Neuronal stem cell (in vitro differentiated cells): ENCODE results near the gene PHACTR3.
A peak's percentile ranks its signal among the peaks of the same experiment; 100 is the strongest.

Experiments used
- DNase-seq: peaks from one replicate; pipeline ENCODE4 v3.0.0-alpha.2; 2013; ENCODE audit warnings: low spot score
- H2AFZ ChIP-seq: one replicate; pipeline ENCODE4 v1.6.1; 2013; ENCODE audit warnings: mild to moderate bottlenecking, low read length, inconsistent platforms
- H2AK5ac ChIP-seq: 2 replicates; pipeline ENCODE4 v1.6.1; 2013; ENCODE audit warnings: low read depth, mild to moderate bottlenecking, inconsistent platforms, low read length, moderate library complexity, mixed read lengths
- H2BK120ac ChIP-seq: 2 replicates; pipeline ENCODE4 v1.6.1; 2013; ENCODE audit warnings: low read depth, mild to moderate bottlenecking, inconsistent platforms, low read length, moderate library complexity, mixed read lengths
- H2BK12ac ChIP-seq: one replicate; pipeline ENCODE4 v1.6.1; 2013; ENCODE audit warnings: low read length, inconsistent platforms
- H2BK15ac ChIP-seq: 2 replicates; pipeline ENCODE4 v1.6.1; 2013; ENCODE audit warnings: mild to moderate bottlenecking, low read length, inconsistent platforms, mixed read lengths
- H2BK5ac ChIP-seq: one replicate; pipeline ENCODE4 v1.6.1; 2013; ENCODE audit warnings: inconsistent platforms, mild to moderate bottlenecking, low read length, moderate library complexity
- H3K14ac ChIP-seq: one replicate; pipeline ENCODE4 v1.6.1; 2013; ENCODE audit warnings: low read length, inconsistent platforms
- H3K18ac ChIP-seq: 2 replicates; pipeline ENCODE4 v1.6.1; 2013; ENCODE audit warnings: low read length, inconsistent platforms
- H3K23ac ChIP-seq: 2 replicates; pipeline ENCODE4 v1.6.1; 2013; ENCODE audit warnings: low read depth, mild to moderate bottlenecking, mixed read lengths, low read length, inconsistent platforms; ENCODE audit not compliant: poor library complexity
- H3K27ac ChIP-seq: replicated peaks from 3 replicates; pipeline ENCODE4 v1.5.1; 2013; ENCODE audit warnings: low read length, inconsistent platforms
- H3K27me3 ChIP-seq, 3 experiments: 2 replicates each; pipeline ENCODE4 v1.6.1; 2013; ENCODE audit warnings: low read length in 3 of 3, mild to moderate bottlenecking in 2 of 3, inconsistent platforms in 1 of 3, low read depth in 1 of 3, mixed read lengths in 1 of 3, moderate library complexity in 1 of 3; ENCODE audit not compliant: control insufficient read depth in 3 of 3, insufficient read depth in 3 of 3
- H3K36me3 ChIP-seq, 2 donors: replicated peaks in 1 of 2; 2 replicates each; pipeline ENCODE4 v1.6.1; 2013; ENCODE audit warnings: low read length in 2 of 2; ENCODE audit not compliant: control insufficient read depth in 2 of 2, insufficient read depth in 2 of 2
- H3K4ac ChIP-seq: 2 replicates; pipeline ENCODE4 v1.6.1; 2013; ENCODE audit warnings: inconsistent platforms, mild to moderate bottlenecking, low read length, moderate library complexity
- H3K4me1 ChIP-seq, 2 donors: 1 replicate in 1 of 2; 2 replicates in 1 of 2; pipeline ENCODE4 v1.6.1; 2013; ENCODE audit warnings: low read length in 2 of 2, low read depth in 1 of 2; ENCODE audit not compliant: control insufficient read depth in 2 of 2, insufficient read depth in 1 of 2
- H3K4me2 ChIP-seq: one replicate; pipeline ENCODE4 v1.6.1; 2013; ENCODE audit warnings: mild to moderate bottlenecking, low read length, inconsistent platforms; ENCODE audit not compliant: insufficient read depth, poor library complexity, severe bottlenecking
- H3K4me3 ChIP-seq, 2 donors: 2 replicates each; pipeline ENCODE4 v1.5.1; 2013; ENCODE audit warnings: low read length in 2 of 2, mild to moderate bottlenecking in 2 of 2, inconsistent platforms in 1 of 2, moderate library complexity in 1 of 2
- H3K79me1 ChIP-seq: one replicate; pipeline ENCODE4 v1.6.1; 2013; ENCODE audit warnings: low read depth, mild to moderate bottlenecking, inconsistent platforms, low read length, moderate library complexity
- H3K9ac ChIP-seq: one replicate; pipeline ENCODE4 v1.6.1; 2013; ENCODE audit warnings: mild to moderate bottlenecking, low read depth, low read length, inconsistent platforms; ENCODE audit not compliant: poor library complexity
- H3K9me3 ChIP-seq, 2 donors: replicated peaks in 1 of 2; 2 replicates each; pipeline versions ENCODE3 to v1.6.1; 2013; ENCODE audit warnings: low read length in 2 of 2, mild to moderate bottlenecking in 2 of 2, inconsistent platforms in 1 of 2, low read depth in 1 of 2, mixed read lengths in 1 of 2, moderate library complexity in 1 of 2; ENCODE audit not compliant: control insufficient read depth in 2 of 2, insufficient read depth in 1 of 2
- H4K8ac ChIP-seq: one replicate; pipeline ENCODE4 v1.6.1; 2013; ENCODE audit warnings: low read depth, mild to moderate bottlenecking, inconsistent platforms, low read length, moderate library complexity
- H4K91ac ChIP-seq: one replicate; pipeline ENCODE4 v1.6.1; 2013; ENCODE audit warnings: low read length, low read depth, mild to moderate bottlenecking, inconsistent platforms; ENCODE audit not compliant: poor library complexity
- WGBS, 2 donors: extraction: QIAGEN DNeasy Blood & Tissue Kit; methylation state at CpG; one replicate each; pipeline ENCODE4 v1.1.7; 2013; ENCODE audit warnings: missing lambda C conversion rate in 2 of 2, mixed read lengths in 1 of 2; ENCODE audit not compliant: insufficient read length in 2 of 2, insufficient replicate concordance in 1 of 2; ENCODE audit errors: extremely low coverage in 2 of 2; 5-methylcytosine and 5-hydroxymethylcytosine counted together

The PHACTR3 gene

GRCh38 chr20:59629141-59630045, 25.1 kb downstream of the PHACTR3 start:
- Histone ChIP-seq H4K91ac (no peak overlapping the region), H2BK15ac (no peak overlapping the region)

GRCh38 chr20:59630526-59630925, 26.2 kb downstream of the PHACTR3 start:
- Histone ChIP-seq H4K8ac (no peak overlapping the region), H3K9ac (no peak overlapping the region), H3K4me3 (no peak overlapping the region), H3K27me3 (peaks cover 0 to 3% (median 0%) of the 10 kb centered on the region in 3 experiments), H3K4ac (no peak overlapping the region), H2AFZ (no peak overlapping the region), H2BK120ac (no peak overlapping the region), H3K18ac (no peak overlapping the region), H2BK5ac (no peak overlapping the region), H3K36me3 (no peaks in the 10 kb centered on the region), H3K79me1 (no peaks in the 10 kb centered on the region), H3K4me2 (no peak overlapping the region), H3K23ac (no peak overlapping the region), H2AK5ac (no peak overlapping the region), H3K27ac (no peak overlapping the region), H2BK15ac (no peak overlapping the region), H3K14ac (no peak overlapping the region), H3K4me1 (no peaks in the 10 kb centered on the region), H3K9me3 (peaks cover 0 to 29% of the 10 kb centered on the region in 2 donors), H4K91ac (no peak overlapping the region), H2BK12ac (no peak overlapping the region)
- WGBS, 2 donors = no CpG with 5 or more reads among the region's 8 CpGs
- no peak for DNase-seq

More at GRCh38 chr20:59629141-59630045, 25.1 kb downstream of the PHACTR3 start:
- H3K36me3 ChIP-seq = no peaks in the 10 kb centered on the region
- no peak overlapping the region for H2AFZ ChIP-seq
- no peak overlapping the region for H2BK12ac ChIP-seq
- H3K9ac ChIP-seq = no peak overlapping the region
- no peaks in the 10 kb centered on the region for H3K79me1 ChIP-seq
- H3K9me3 ChIP-seq = peaks cover 0 to 30% of the 10 kb centered on the region in 2 donors
- no peak overlapping the region for H3K4ac ChIP-seq
- no peak overlapping the region for H2BK5ac ChIP-seq
- H3K27me3 ChIP-seq = peaks cover 0 to 3% (median 0%) of the 10 kb centered on the region in 3 experiments
- H3K14ac ChIP-seq = no peak overlapping the region
- peak overlapping the region in 1 of 2 donors; percentile 53 for H3K4me3 ChIP-seq
- H3K27ac ChIP-seq = no peak overlapping the region
- DNase-seq = no peak
- H4K8ac ChIP-seq = no peak overlapping the region
- no peaks in the 10 kb centered on the region for H3K4me1 ChIP-seq
- WGBS, 2 donors = no CpG with 5 or more reads among the region's 16 CpGs
- H2BK120ac ChIP-seq = no peak overlapping the region
- no peak overlapping the region for H2AK5ac ChIP-seq
- H3K18ac ChIP-seq = no peak overlapping the region
- no peak overlapping the region for H3K23ac ChIP-seq
- H3K4me2 ChIP-seq = no peak overlapping the region

- Histone ChIP-seq H3K4me1 (no peaks in the 10 kb centered on the region), H3K9ac (no peak overlapping the region), H3K27ac (no peak overlapping the region), H2BK5ac (no peak overlapping the region), H3K4me2 (no peak overlapping the region), H2BK120ac (no peak overlapping the region), H4K91ac (no peak overlapping the region), H3K4ac (no peak overlapping the region), H3K4me3 (no peak overlapping the region), H3K9me3 (peaks cover 0 to 22% of the 10 kb centered on the region in 2 donors), H2BK15ac (no peak overlapping the region), H2AK5ac (no peak overlapping the region), H3K18ac (no peak overlapping the region), H3K14ac (no peak overlapping the region), H4K8ac (no peak overlapping the region), H3K27me3 (peaks cover 0 to 3% (median 0%) of the 10 kb centered on the region in 3 experiments), H3K36me3 (no peaks in the 10 kb centered on the region), H3K23ac (peak overlapping the region; percentile 18), H2AFZ (no peak overlapping the region), H3K79me1 (no peaks in the 10 kb centered on the region), H2BK12ac (no peak overlapping the region)
- no peak for DNase-seq
- no CpG with 5 or more reads among the region's 14 CpGs for WGBS, 2 donors
Measured at GRCh38 chr20:59631751-59632540, 27.6 kb downstream of the PHACTR3 start.
